Hepatocyte (in vitro differentiated cells): ENCODE results near the gene RHOT1.

Experiments
- CTCF ChIP-seq: fragments of 200-600 bp; sonication (generic); IDR thresholded peaks from 2 replicates; pipeline ENCODE4 v1.5.1; 2016; ENCODE audit warnings: antibody characterized with exemption, mild to moderate bottlenecking; ENCODE audit not compliant: poor library complexity
- EZH2 ChIP-seq: fragments of 200-600 bp; sonication (generic); IDR thresholded peaks from 2 replicates; pipeline ENCODE4 v1.6.1; 2016; ENCODE audit warnings: antibody characterized with exemption, mild to moderate bottlenecking, borderline replicate concordance

GRCh38 chr17:32161029-32161428, 18.7 kb downstream of the RHOT1 start:
- TF ChIP-seq CTCF: no peak
- no peak for TF ChIP-seq EZH2
